GM19372 (cell line): ENCODE data around the gene GH2.
A peak's percentile ranks its signal among the peaks of the same experiment; 100 is the strongest.
"Not testable (repeated sequence)": the region's sequence is repeated elsewhere in the genome, so short reads cannot be mapped to it uniquely, and the experiment has no call there.

Source experiments
- ATAC-seq: cut with Tn5 transposase; IDR thresholded peaks from one replicate; pipeline ENCODE4 v1.9.1; 2021; ENCODE audit warnings: mild to moderate bottlenecking, low read depth, moderate library complexity; ENCODE audit not compliant: unreplicated experiment

GH2 gene

GRCh38 chr17:63881935-63882601, at the start of gene GH2:
Gene GH2, minus strand, starts transcription at chr17:63881944. Its CDS starts 143 bp downstream, at chr17:63881801.
- no peak for ATAC-seq

- no peak for ATAC-seq
Observed at GRCh38 chr17:63930951-63931575, 49.3 kb upstream of the GH2 start.

DNA sequence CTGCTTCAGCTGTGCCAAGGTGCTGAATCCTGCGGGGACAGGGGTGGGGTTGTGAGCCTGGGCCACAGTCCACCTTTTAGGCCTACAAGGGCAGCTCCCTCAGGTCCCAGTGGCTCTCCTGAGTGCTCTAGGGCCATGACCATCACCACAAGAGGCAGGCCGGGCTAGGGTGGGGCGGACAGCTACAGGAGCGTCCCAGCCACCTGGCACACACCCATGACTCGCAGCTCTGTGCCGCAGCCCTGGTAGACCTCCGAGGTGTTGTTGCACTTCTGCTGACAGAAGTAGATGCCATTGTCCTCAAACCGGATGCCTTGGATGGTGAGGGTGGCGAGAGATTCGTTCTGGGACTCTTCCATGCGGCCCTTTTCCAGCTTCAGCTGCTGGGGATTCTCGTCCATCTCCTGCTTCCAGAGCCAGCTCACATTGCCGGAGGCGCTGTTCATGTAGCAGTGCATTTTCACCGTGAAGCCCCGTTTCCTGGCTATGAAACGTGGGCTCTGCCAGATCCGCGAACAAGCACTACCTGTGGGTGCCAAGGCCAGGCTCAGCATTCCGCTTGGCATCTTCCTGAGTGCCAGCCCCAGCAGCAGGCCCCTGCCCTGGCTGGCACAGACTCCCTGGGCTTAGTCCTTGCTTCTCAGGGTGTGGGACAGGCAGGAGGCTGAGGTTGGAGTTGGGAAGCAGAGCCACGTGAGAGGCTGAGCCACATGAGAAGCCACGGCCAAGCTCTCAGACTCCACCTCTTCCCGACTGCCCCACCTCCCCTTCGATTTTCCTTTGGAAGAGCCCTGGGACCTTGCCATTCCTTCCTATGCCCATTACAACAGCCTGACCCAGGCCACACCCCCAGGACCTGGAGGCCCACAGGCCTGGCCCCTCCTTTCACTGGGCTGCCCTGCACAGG, 48.4 kb upstream of the GH2 start:
- ATAC-seq: no peak

GRCh38 chr17:63928966-63929695, 47.4 kb upstream of the GH2 start:
- no peak for ATAC-seq

DNA sequence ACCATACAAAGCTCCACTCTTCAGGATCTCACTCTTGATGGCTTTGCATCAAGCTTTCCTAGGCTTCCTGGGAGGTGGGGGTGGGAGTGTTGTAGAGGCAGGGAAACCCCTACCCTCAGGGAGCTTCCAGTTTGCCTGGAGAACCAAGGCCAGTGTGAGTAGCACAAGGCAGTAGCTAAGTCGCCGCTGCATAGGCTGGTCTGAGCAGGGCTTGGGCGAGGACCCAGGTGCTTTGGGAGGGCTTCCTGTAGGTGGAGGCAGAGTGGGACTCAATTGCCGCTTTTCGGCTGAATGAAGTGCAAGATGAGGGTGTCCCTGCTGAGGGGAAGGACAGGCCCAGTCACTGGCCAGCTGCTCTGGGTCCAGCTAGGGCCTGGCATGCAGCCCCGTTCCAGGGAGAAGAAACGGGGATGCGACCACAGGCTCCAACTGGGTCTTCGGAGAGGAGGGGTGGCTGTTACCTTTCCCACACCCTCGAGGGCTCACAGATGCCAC, 46.5 kb upstream of the GH2 start:
- ATAC-seq: no peak

GRCh38 chr17:63927464-63928171, 45.9 kb upstream of the GH2 start:
- ATAC-seq: no peak

DNA sequence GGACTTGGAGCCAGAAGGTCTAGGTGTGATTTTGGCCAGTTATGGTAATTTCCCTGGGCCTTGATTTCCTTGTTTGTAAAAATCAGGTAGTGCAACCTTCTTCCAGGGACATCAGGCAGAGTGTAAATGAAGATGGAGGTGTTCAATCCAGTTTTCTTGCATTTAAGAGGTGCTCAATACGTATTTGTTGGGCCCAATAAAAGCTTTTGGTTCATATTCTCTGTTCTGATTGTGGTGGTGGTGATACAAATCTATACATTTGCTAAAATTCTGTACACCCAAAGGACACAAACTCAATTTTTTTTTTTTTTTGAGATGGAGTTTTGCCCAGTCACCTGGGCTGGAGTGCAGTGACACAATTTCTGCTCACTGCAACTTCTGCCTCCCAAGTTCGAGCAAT, 44.4 kb upstream of the GH2 start:
- no peak for ATAC-seq

DNA sequence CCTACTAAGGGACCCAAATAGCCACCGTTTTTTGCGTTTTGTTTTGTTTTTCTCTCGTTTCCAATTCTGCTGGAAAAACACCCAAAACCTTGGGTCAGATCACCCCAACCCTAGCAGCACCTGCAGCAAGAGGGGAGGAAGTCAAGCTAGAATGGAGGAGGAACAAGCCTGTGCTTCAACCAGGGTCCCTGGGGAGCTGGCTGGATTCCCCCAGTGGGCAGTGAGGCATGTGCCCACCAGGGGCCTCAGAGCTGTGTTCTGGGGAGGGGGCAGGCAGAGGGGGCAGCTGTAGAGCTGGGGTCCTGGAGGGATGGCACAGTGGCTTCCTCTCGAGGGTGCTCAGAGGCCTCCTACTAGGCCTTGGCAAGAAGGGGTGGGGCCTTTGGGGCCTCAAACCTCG, 43.9 kb upstream of the GH2 start:
- ATAC-seq: no peak

- not testable (repeated sequence) for ATAC-seq
Observed at GRCh38 chr17:63922402-63922801, 40.7 kb upstream of the GH2 start.

DNA sequence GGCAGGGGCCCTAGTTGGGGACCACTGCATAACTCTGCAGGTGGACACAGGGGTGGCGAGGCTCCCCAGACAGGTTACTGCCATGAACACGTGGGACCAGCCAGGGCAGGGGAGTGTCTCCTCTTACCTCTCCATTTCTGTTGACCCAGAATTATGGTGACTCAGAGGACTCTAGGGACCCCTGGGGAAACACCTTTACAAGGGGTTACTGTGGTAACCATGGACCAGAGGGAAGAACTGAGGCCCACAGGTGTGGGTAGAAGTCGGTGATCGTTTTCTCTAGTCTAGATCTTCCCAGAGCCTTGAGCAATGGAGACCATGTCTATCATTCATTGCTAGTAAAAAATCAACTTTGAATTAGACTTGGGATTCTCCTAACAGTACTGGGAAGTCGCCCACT, 39.0 kb upstream of the GH2 start:
- ATAC-seq: not testable (repeated sequence)

- ATAC-seq: not testable (repeated sequence)
Observed at GRCh38 chr17:63920050-63920449, 38.3 kb upstream of the GH2 start.

DNA sequence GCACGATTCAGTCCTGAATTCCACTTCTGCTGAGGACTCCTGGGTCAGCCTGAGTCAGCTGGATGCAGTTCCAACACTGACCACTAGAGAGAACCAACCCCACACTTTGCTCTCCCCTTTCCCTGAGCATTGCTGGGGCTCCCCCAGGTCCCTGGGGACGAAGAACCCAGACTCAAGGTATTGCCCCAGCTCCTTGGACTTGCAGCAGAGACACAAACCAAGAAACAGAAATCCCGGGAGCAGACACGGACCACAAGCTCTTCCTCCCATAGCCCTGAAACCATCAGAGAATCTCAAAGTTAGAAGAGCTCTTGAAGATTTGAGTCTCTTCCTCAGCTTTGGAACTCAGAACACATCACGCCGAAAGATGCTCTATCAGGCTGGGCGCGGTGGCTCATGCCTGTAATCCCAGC, 37.6 kb upstream of the GH2 start:
- ATAC-seq: peak; percentile 76

GRCh38 chr17:63918789-63919305, 37.1 kb upstream of the GH2 start, which contains the start of gene GH1:
Gene GH1, minus strand, starts transcription at chr17:63918839. Its CDS starts 63 bp downstream, at chr17:63918776.
- ATAC-seq: not testable (repeated sequence)

- ATAC-seq: no peak
Observed at GRCh38 chr17:63918305-63918704, 36.6 kb upstream of the GH2 start.

GRCh38 chr17:63917646-63918045, 35.9 kb upstream of the GH2 start:
- no peak for ATAC-seq

- not testable (repeated sequence) for ATAC-seq
Observed at GRCh38 chr17:63917206-63917605, 35.5 kb upstream of the GH2 start.

DNA sequence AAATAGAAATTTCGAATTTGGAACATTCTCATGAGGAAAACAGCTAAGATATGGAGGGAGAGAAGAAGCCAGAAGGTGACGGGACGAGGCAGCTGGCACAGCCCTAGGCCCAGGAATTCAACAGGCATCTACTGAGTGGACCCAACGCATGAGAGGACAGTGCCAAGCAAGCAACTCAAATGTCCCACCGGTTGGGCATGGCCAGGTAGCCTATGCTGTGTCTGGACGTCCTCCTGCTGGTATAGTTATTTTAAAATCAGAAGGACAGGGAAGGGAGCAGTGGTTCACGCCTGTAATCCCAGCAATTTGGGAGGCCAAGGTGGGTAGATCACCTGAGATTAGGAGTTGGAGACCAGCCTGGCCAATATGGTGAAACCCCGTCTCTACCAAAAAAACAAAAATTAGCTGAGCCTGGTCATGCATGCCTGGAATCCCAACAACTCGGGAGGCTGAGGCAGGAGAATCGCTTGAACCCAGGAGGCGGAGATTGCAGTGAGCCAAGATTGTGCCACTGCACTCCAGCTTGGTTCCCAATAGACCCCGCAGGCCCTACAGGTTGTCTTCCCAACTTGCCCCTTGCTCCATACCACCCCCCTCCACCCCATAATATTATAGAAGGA, 34.9 kb upstream of the GH2 start:
- ATAC-seq: no peak

DNA sequence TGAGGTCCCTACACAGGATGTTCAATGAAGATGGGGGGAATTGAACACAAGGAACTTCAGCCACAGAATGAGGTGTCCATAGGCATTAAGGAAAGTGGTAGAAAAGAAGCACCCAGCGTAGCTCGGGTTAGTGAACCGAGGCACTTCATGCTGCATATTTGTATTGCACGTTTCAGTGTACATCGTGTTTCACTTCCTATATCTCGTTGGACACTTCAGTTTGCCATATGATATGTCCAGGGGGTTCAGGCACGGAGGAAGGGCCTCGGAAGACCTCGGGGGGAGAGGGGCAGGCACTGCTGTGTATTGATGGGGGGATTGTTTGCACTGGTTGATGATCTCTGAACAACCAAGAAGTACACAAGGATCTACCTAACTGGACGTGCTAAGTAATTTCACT, 34.0 kb upstream of the GH2 start:
- not testable (repeated sequence) for ATAC-seq

- no peak for ATAC-seq
Observed at GRCh38 chr17:63914471-63914870, 32.7 kb upstream of the GH2 start.
